Caco-2 (cell line): ENCODE data around the gene IER3IP1. TPM values are rescaled to one million over a fixed set of nuclear protein-coding genes. Genes with fewer than 3 reads are reported as not detected.
"Not testable (repeated sequence)": the region's sequence is repeated elsewhere in the genome, so short reads cannot be mapped to it uniquely, and the experiment has no call there.

Experiments used
- BruUV-seq: library from RNA; stranded (reverse); fragments of 400-500 nt; replicated peaks from 2 replicates; lab custom pipeline; 2021; lab: Mats Ljungman, UMichigan
- CTCF ChIA-PET: fragments of 300-600 bp; sonication (Branson Sonifier 250); formaldehyde crosslinking; loops from one replicate; lab custom pipeline; 2022; ENCODE audit warnings: antibody characterized with exemption; lab: Charles Lee
- POLR2A ChIA-PET: fragments of 300-600 bp; sonication (Branson Sonifier 250); formaldehyde crosslinking; loops from one replicate; lab custom pipeline; 2022; ENCODE audit warnings: antibody characterized with exemption; lab: Charles Lee
- DNase-seq, 2 experiments: peaks; one replicate each; pipeline versions ENCODE4 v3.0.0 to v3.0.0-alpha.2; 2020 to 2022
- H3K27me3 ChIP-seq: replicated peaks from 2 replicates; pipeline ENCODE4 v1.6.0; 2011; ENCODE audit warnings: low read length; ENCODE audit not compliant: control insufficient read depth, insufficient read depth
- H3K36me3 ChIP-seq: 2 replicates; pipeline ENCODE4 v1.5.1; 2011; ENCODE audit warnings: low read length; ENCODE audit not compliant: control insufficient read depth, insufficient read depth
- H3K4me1 ChIP-seq: fragments of 250-450 bp; sonication (Bioruptor Pico); 2 replicates; pipeline ENCODE4 v1.5.1; 2020; ENCODE audit warnings: mild to moderate bottlenecking
- H3K4me3 ChIP-seq: 2 replicates; pipeline ENCODE4 v1.5.1; 2011; ENCODE audit warnings: low read depth, mild to moderate bottlenecking, control low read depth, low read length
- H3K9me3 ChIP-seq: fragments of 250-450 bp; sonication (Bioruptor Pico); 2 replicates; pipeline ENCODE4 v1.5.1; 2020; ENCODE audit warnings: mild to moderate bottlenecking, moderate library complexity
- H3K27ac Mint-ChIP-seq: one replicate; pipeline ENCODE4 v1.8.0; 2022; ENCODE audit warnings: mixed read lengths; ENCODE audit not compliant: unreplicated experiment
- H3K27me3 Mint-ChIP-seq: one replicate; pipeline ENCODE4 v1.8.0; 2022; ENCODE audit warnings: mixed read lengths; ENCODE audit not compliant: insufficient read depth, unreplicated experiment
- H3K36me3 Mint-ChIP-seq: one replicate; pipeline ENCODE4 v1.8.0; 2022; ENCODE audit warnings: mild to moderate bottlenecking, mixed read lengths; ENCODE audit not compliant: insufficient read depth, unreplicated experiment
- H3K4me1 Mint-ChIP-seq: one replicate; pipeline ENCODE4 v1.8.0; 2022; ENCODE audit warnings: low read depth, mixed read lengths; ENCODE audit not compliant: unreplicated experiment
- H3K4me3 Mint-ChIP-seq: one replicate; pipeline ENCODE4 v1.8.0; 2022; ENCODE audit warnings: mild to moderate bottlenecking, moderate library complexity, mixed read lengths; ENCODE audit not compliant: unreplicated experiment
- H3K9me3 Mint-ChIP-seq: one replicate; pipeline ENCODE4 v1.8.0; 2022; ENCODE audit warnings: mixed read lengths; ENCODE audit not compliant: unreplicated experiment
- intact Hi-C: fragments of 100-400 bp; cut with micrococcal nuclease; formaldehyde crosslinking; loops from one replicate; pipeline ENCODE4 v1.10.0; 2022; ENCODE audit not compliant: unreplicated experiment
- total RNA-seq: library from RNA; stranded (reverse); gene quantifications from 2 replicates; pipeline ENCODE4 v1.2.3, GENCODE V29; 2022
- TF ChIP-seq, protein P1 (sequence below), 2 experiments: fragments of 200-600 bp in 1 of 2; IDR thresholded peaks; 1 replicate in 1 of 2; 2 replicates in 1 of 2; pipeline versions ENCODE4 v1.5.1 to v1.8.0; 2011 to 2022; ENCODE audit warnings: antibody characterized with exemption in 1 of 2, control low read depth in 1 of 2, inconsistent platforms in 1 of 2, low read depth in 1 of 2, low read length in 1 of 2, mild to moderate bottlenecking in 1 of 2, moderate library complexity in 1 of 2; ENCODE audit not compliant: insufficient read depth in 1 of 2, severe bottlenecking in 1 of 2, unreplicated experiment in 1 of 2

IER3IP1 gene
- total RNA-seq, 1 experiment from 2014 or later = 5.9 TPM

DNA sequence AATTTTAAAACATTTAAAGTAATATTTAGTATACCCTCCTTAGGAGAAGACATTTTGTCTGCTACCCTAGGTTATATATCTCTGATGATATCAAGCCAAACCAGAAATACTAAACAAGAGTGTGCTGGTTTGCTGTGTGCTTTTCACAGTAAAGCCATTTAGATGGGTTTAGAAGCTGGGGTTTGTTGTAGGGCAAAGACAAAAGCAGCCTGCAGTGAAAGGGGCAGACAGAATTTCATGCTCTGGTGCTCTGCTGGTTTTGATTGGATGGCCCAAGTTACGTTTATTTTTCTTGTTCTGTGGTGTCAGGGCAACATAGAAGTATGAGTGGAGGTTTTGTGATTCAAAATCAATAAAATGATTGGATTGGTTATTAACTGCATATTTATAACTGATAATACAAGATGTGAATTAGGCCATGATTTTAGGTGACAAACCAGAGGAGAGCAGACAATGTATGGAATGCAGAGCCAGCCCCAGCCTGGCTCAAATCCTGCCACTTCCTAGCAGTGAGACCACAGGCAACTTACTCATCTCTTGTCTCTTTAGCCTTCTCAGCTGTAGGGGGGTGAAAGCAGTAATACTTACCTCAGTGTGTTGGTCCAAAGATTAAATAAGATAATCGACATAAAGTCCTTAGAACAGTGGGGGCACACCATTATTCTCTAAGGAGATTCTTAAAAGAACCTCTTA lies 30.9 kb upstream of the IER3IP1 start:
- H3K9me3 Mint-ChIP-seq = no peaks in the 10 kb centered on the region
- H3K27ac Mint-ChIP-seq = no peak overlapping the region
- no peak overlapping the region for H3K4me3 Mint-ChIP-seq
- ChIA-PET CTCF (no interaction called here), POLR2A (no interaction called here)
- H3K4me1 Mint-ChIP-seq = no peaks in the 10 kb centered on the region
- Histone ChIP-seq H3K4me3 (no peak overlapping the region), H3K27me3 (no peaks in the 10 kb centered on the region), H3K4me1 (no peaks in the 10 kb centered on the region), H3K36me3 (no peaks in the 10 kb centered on the region), H3K9me3 (no peaks in the 10 kb centered on the region)
- TF ChIP-seq, protein P1, sequence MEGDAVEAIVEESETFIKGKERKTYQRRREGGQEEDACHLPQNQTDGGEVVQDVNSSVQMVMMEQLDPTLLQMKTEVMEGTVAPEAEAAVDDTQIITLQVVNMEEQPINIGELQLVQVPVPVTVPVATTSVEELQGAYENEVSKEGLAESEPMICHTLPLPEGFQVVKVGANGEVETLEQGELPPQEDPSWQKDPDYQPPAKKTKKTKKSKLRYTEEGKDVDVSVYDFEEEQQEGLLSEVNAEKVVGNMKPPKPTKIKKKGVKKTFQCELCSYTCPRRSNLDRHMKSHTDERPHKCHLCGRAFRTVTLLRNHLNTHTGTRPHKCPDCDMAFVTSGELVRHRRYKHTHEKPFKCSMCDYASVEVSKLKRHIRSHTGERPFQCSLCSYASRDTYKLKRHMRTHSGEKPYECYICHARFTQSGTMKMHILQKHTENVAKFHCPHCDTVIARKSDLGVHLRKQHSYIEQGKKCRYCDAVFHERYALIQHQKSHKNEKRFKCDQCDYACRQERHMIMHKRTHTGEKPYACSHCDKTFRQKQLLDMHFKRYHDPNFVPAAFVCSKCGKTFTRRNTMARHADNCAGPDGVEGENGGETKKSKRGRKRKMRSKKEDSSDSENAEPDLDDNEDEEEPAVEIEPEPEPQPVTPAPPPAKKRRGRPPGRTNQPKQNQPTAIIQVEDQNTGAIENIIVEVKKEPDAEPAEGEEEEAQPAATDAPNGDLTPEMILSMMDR (IDR thresholded peaks at IDR 0.05; ENCODE audit: insufficient read depth in 1 of 2, low read depth in 1 of 2, low read length in 1 of 2, severe bottlenecking in 1 of 2, unreplicated experiment in 1 of 2) = no peak
- DNase-seq = no peak
- H3K36me3 Mint-ChIP-seq = no peaks in the 10 kb centered on the region
- intact Hi-C loops = no loop called here
- peaks cover 8% of the 10 kb centered on the region for H3K27me3 Mint-ChIP-seq
- no TSS peak for BruUV-seq

DNA sequence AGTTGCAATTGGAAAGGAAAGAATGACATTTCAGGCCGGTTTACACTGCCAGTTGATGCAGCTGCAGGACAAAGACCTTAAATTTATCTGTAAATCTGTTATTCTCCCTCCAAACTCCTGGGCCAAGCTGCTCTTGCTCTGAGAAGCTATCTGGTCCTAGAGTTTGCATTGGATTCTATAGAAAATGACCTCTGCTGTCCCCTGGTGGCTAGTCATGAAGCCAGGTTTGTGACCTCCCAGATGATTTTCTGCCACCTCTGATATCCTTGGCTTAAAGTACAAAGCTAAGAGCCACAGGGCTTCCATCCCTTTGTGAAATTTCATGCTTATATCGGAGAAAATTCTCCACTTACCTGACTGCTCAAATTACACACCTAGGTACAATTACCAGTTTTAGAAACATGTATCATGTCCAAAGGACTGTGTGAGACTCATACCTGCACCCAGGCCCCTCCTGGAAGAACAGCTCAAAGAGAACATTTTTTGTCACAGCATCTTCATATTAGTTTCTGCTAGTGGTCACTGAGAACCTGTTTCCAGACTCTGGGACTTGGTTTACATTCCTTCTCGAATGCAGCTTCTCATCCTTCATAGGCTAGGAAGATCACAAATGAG lies 28.9 kb upstream of the IER3IP1 start:
- H3K27ac Mint-ChIP-seq = no peak overlapping the region
- H3K36me3 Mint-ChIP-seq = no peaks in the 10 kb centered on the region
- Histone ChIP-seq H3K4me3 (no peak overlapping the region), H3K9me3 (no peaks in the 10 kb centered on the region), H3K36me3 (no peaks in the 10 kb centered on the region), H3K27me3 (no peaks in the 10 kb centered on the region), H3K4me1 (no peaks in the 10 kb centered on the region)
- H3K4me3 Mint-ChIP-seq = no peak overlapping the region
- ChIA-PET POLR2A (no interaction called here), CTCF (interaction anchor here (1.0 to 1.8 kb wide), 4 partner anchors 14 to 154 kb away, joined by 3 to 7 read pairs (median 4); no protein-coding TSS in a partner anchor)
- DNase-seq = peak in 1 of 2 experiments; percentile 38
- H3K4me1 Mint-ChIP-seq = no peaks in the 10 kb centered on the region
- H3K9me3 Mint-ChIP-seq = no peaks in the 10 kb centered on the region
- intact Hi-C loops = loop anchor here (1.0 kb wide), 1 partner anchor 105 kb away; no protein-coding TSS in a partner anchor
- H3K27me3 Mint-ChIP-seq = peaks cover 7% of the 10 kb centered on the region
- no TSS peak for BruUV-seq
- TF ChIP-seq, protein P1 (IDR thresholded peaks at IDR 0.05; ENCODE audit: insufficient read depth in 1 of 2, low read depth in 1 of 2, low read length in 1 of 2, severe bottlenecking in 1 of 2, unreplicated experiment in 1 of 2) = peak; percentile 50 to 79

DNA sequence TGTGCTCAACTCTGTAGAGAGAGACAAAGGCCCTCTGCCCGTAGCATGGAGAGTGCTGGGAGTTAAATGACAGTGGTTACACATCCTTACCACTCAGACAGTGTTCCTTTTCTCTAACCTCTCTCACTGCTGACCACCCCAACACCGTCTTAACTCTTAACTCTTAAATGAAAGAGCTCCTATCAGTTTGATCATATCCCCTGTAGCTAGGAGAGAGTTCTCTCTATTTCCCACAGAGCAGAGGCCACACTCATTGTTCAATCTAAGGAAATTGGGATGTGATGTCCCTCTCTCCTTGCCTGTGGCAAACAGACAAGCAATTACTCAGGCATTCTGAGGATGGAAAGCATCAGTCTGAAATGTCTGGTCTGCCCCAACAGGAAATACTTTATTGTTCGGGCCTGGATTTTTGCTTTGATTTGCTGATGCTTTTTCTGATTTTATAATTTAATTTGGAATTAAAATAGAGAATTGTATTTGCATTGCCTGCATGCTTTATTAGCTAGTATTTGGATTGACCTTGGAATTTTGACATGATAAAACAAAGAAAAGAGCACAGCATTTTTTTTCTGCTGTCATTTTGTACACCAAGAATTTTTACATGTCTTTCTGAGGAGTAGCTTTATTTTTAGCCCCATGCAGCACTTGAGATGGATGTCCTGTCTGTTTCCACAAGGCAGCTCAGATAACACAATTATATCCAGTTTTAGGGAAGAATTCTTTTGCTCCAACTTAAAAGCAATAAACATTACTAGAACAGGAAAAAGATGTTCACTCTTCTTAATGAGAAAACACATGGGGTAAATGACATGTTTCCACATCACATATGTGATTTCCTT lies 27.7 kb upstream of the IER3IP1 start:
- no peaks in the 10 kb centered on the region for H3K36me3 ChIP-seq
- POLR2A ChIA-PET = no interaction called here
- no peaks in the 10 kb centered on the region for H3K4me1 ChIP-seq
- H3K4me3 ChIP-seq = no peak overlapping the region
- CTCF ChIA-PET = interaction anchor here (1.1 to 1.8 kb wide), 2 partner anchors 13 to 153 kb away, joined by 4 to 7 read pairs; no protein-coding TSS in a partner anchor
- DNase-seq = no peak
- intact Hi-C loops = no loop called here
- peaks cover 4% of the 10 kb centered on the region for H3K27me3 Mint-ChIP-seq
- no peak overlapping the region for H3K27ac Mint-ChIP-seq
- TF ChIP-seq, protein P1 (IDR thresholded peaks at IDR 0.05; ENCODE audit: insufficient read depth in 1 of 2, low read depth in 1 of 2, low read length in 1 of 2, severe bottlenecking in 1 of 2, unreplicated experiment in 1 of 2) = no peak
- no TSS peak for BruUV-seq
- no peaks in the 10 kb centered on the region for H3K27me3 ChIP-seq
- H3K4me3 Mint-ChIP-seq = no peak overlapping the region
- no peaks in the 10 kb centered on the region for H3K4me1 Mint-ChIP-seq
- H3K9me3 Mint-ChIP-seq = no peaks in the 10 kb centered on the region
- no peaks in the 10 kb centered on the region for H3K9me3 ChIP-seq
- H3K36me3 Mint-ChIP-seq = no peaks in the 10 kb centered on the region

DNA sequence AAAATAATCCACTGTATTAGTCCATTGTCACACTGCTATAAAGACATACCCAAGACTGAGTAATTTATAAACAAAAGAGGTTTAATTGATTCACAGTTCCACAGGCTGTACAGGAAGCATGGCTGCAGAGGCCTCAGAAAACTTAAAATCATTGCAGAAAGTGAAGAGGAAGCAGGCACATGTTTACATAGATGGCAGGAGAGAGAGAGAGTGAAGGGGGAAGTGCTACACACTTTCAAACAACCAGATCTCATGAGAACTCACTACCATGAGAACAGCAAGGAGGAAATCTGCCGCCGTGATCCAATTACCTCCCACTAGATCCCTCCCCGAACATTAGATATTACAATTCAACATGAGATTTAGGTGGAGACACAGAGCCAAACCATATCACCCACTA lies 19.8 kb upstream of the IER3IP1 start:
- intact Hi-C loops, H3K9me3 Mint-ChIP-seq, H3K4me1 ChIP-seq, H3K4me3 ChIP-seq, CTCF ChIA-PET, H3K4me1 Mint-ChIP-seq, POLR2A ChIA-PET, H3K9me3 ChIP-seq, DNase-seq, H3K27me3 Mint-ChIP-seq, H3K27me3 ChIP-seq, H3K36me3 Mint-ChIP-seq, H3K4me3 Mint-ChIP-seq, H3K27ac Mint-ChIP-seq, BruUV-seq, H3K36me3 ChIP-seq: not testable (repeated sequence)
